ENCODE results near the gene KCNJ1.

DNA sequence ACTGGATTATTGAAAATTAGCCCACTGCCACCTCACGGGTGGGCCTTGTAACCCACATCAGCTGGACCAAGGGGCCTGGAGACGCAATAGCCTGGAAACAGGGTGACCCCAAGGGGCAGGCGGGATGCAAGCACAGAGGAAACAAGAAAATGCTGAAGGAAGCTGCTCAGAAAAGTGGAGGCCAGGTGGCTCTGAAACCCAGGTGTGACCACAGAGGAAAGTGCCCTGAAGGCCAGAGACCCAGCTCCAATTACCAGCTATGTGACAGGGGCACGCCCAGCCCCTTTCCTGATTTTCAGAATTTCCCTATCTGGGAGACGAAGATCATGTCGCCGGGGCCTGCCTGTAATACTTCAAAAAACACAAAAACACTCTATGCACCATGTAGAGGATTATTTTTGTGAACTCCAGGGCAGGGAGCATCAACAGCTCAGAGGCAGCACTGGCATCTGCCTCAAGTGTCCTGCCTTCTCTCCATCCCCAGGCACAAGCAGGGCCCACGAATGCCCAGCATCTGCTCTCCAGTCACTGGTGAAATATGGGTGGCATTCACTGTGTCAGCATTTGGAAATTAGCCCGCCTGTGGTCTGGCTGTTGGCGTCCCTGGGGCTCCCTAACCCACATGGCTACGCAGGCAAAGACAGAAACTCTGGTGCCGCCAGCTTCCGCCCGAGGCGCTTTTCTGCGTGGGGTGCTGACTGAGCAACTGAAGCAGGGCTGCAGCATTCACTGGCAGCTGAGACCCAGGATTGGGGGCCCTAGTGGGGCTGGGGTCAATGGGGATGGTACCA is 6.3 kb downstream of the KCNJ1 start:
- TF ChIP-seq, protein P1, sequence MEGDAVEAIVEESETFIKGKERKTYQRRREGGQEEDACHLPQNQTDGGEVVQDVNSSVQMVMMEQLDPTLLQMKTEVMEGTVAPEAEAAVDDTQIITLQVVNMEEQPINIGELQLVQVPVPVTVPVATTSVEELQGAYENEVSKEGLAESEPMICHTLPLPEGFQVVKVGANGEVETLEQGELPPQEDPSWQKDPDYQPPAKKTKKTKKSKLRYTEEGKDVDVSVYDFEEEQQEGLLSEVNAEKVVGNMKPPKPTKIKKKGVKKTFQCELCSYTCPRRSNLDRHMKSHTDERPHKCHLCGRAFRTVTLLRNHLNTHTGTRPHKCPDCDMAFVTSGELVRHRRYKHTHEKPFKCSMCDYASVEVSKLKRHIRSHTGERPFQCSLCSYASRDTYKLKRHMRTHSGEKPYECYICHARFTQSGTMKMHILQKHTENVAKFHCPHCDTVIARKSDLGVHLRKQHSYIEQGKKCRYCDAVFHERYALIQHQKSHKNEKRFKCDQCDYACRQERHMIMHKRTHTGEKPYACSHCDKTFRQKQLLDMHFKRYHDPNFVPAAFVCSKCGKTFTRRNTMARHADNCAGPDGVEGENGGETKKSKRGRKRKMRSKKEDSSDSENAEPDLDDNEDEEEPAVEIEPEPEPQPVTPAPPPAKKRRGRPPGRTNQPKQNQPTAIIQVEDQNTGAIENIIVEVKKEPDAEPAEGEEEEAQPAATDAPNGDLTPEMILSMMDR (IDR thresholded peaks at IDR 0.05), result no peak
- TF ChIP-seq POLR2A (IDR thresholded peaks at IDR 0.05), result no peak

Measured in right lobe of liver (tissue), 4 donors.